ENCODE measurements around the gene ACSL5. TPM values are rescaled to one million over a fixed set of nuclear protein-coding genes. Genes with fewer than 3 reads are reported as not detected.
"Not testable (repeated sequence)": the region's sequence is repeated elsewhere in the genome, so short reads cannot be mapped to it uniquely, and the experiment has no call there.

ACSL5 gene
- total RNA-seq, 1 donor from 2014 or later, result 0.64 TPM

DNA sequence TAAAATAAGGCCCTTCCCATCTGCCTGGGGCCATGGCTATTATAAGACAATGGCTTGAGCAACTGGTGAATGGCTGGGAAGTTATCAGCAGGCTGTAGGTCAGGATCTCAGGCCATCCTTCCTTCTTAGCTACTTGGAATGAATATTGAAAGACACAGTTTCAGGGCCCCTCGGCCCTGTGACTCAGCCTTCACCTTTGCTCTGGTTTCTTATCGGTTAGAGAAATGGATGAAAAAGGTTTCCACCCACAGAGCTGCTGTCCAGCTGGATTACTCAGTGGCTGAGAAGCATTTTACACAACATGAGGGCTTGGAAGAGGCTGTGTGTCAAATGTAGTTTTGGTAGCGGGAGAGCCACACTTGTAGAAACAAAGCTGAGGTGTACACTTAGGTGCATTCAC, 9.4 kb downstream of the ACSL5 start:
- no peak for DNase-seq (ENCODE audit: low spot score)
- H3K36me3 Mint-ChIP-seq (ENCODE audit: low read depth, unreplicated experiment), result no peaks in the 10 kb centered on the region
- no peak overlapping the region for H3K4me3 Mint-ChIP-seq (ENCODE audit: unreplicated experiment)
- H3K27me3 Mint-ChIP-seq (ENCODE audit: unreplicated experiment), result peaks cover 4% of the 10 kb centered on the region
- no peaks in the 10 kb centered on the region for H3K9me3 Mint-ChIP-seq (ENCODE audit: unreplicated experiment)
- H3K27ac Mint-ChIP-seq (ENCODE audit: unreplicated experiment), result no peak overlapping the region
- H3K4me1 Mint-ChIP-seq (ENCODE audit: unreplicated experiment), result peaks cover under 1% of the 10 kb centered on the region
- TF ChIP-seq CTCF (IDR thresholded peaks at IDR 0.05; ENCODE audit: unreplicated experiment), result no peak

DNA sequence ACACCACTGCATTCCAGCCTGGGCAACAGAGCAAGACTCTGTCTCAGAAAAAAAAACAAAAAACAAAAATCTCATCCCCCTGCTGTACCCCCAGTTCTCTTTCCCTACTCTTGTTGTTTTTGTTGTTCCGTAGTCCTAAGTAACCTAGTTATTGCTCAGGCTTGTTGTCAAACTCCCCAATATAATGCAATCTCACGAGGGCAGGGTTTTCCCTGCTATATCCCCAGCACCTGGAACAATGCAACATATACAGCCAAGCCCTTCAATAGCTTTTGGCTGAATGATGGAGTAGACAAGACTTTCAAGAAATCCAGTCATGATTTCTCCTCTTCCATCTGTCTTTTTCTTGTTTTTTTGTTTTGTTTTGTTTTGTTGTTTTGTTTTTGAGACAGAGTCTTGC, 10.2 kb downstream of the ACSL5 start:
- TF ChIP-seq CTCF (IDR thresholded peaks at IDR 0.05; ENCODE audit: unreplicated experiment), result no peak
- H3K27ac Mint-ChIP-seq (ENCODE audit: unreplicated experiment), result no peak overlapping the region
- no peak for DNase-seq (ENCODE audit: low spot score)
- peaks cover 9% of the 10 kb centered on the region for H3K4me1 Mint-ChIP-seq (ENCODE audit: unreplicated experiment)
- H3K4me3 Mint-ChIP-seq (ENCODE audit: unreplicated experiment), result no peak overlapping the region
- peaks cover 4% of the 10 kb centered on the region for H3K27me3 Mint-ChIP-seq (ENCODE audit: unreplicated experiment)
- H3K9me3 Mint-ChIP-seq (ENCODE audit: unreplicated experiment), result no peaks in the 10 kb centered on the region
- no peaks in the 10 kb centered on the region for H3K36me3 Mint-ChIP-seq (ENCODE audit: low read depth, unreplicated experiment)

GRCh38 chr10:112385201-112385600, 11.3 kb downstream of the ACSL5 start:
- DNase-seq (ENCODE audit: low spot score), result no peak
- no peak for TF ChIP-seq CTCF (IDR thresholded peaks at IDR 0.05; ENCODE audit: unreplicated experiment)
- no peaks in the 10 kb centered on the region for H3K9me3 Mint-ChIP-seq (ENCODE audit: unreplicated experiment)
- no peak overlapping the region for H3K27ac Mint-ChIP-seq (ENCODE audit: unreplicated experiment)
- H3K4me1 Mint-ChIP-seq (ENCODE audit: unreplicated experiment), result peaks cover 16% of the 10 kb centered on the region
- H3K4me3 Mint-ChIP-seq (ENCODE audit: unreplicated experiment), result no peak overlapping the region
- H3K27me3 Mint-ChIP-seq (ENCODE audit: unreplicated experiment), result peaks cover 3% of the 10 kb centered on the region
- H3K36me3 Mint-ChIP-seq (ENCODE audit: low read depth, unreplicated experiment), result no peaks in the 10 kb centered on the region

DNA sequence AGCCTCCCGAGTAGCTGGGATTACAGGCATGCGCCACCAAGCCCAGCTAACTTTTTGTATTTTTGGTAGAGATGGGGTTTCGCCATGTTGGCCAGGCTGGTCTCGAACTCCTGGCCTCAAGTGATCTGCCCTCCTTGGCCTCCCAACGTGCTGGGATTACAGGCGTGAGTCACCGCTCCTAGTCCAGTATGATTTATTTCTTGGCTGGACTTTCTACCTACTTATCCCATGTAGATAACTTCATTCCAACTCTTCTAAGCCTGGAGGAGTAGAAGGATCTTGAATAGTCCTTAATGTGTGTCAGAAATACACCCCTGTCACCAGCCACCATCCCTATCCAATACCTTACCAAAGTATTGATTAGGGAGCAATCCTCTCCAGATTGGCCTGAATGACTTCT, 14.1 kb downstream of the ACSL5 start:
- Mint-ChIP-seq H3K27ac (ENCODE audit: unreplicated experiment) (peak overlapping the region; percentile 94), H3K4me1 (ENCODE audit: unreplicated experiment) (peaks cover 19% of the 10 kb centered on the region)
- not testable (repeated sequence) for H3K27me3 Mint-ChIP-seq (ENCODE audit: unreplicated experiment); H3K4me3 Mint-ChIP-seq (ENCODE audit: unreplicated experiment); DNase-seq (ENCODE audit: low spot score); H3K9me3 Mint-ChIP-seq (ENCODE audit: unreplicated experiment); H3K36me3 Mint-ChIP-seq (ENCODE audit: low read depth, unreplicated experiment)

DNA sequence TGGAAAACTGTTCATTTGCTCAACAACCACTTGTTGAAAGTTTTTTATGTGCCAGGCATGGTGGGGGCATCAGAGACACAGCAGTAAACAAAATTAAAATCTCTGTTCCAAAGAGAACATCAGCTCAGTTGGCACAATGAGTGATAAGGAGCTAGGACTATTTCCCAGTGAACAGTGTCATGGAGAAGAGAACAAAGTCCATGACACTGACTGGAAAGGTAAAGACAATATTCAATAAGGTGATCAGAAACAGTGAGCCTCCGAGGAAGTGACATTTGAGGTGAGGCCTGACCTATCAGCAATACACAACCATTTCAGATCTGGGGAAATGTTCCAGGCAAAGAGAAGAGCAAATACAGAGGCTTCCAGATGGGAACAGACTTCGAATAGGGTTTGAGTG, 14.6 kb downstream of the ACSL5 start:
- Mint-ChIP-seq H3K27me3 (ENCODE audit: unreplicated experiment) (peaks cover 3% of the 10 kb centered on the region), H3K36me3 (ENCODE audit: low read depth, unreplicated experiment) (no peaks in the 10 kb centered on the region), H3K9me3 (ENCODE audit: unreplicated experiment) (no peaks in the 10 kb centered on the region), H3K4me3 (ENCODE audit: unreplicated experiment) (no peak overlapping the region), H3K27ac (ENCODE audit: unreplicated experiment) (peak overlapping the region; percentile 94), H3K4me1 (ENCODE audit: unreplicated experiment) (peaks cover 23% of the 10 kb centered on the region)
- DNase-seq (ENCODE audit: low spot score), result no peak
- TF ChIP-seq CTCF (IDR thresholded peaks at IDR 0.05; ENCODE audit: unreplicated experiment), result no peak
